Vagina (tissue), 2 donors: ENCODE measurements around the gene PIEZO2. TPM values are rescaled to one million over a fixed set of nuclear protein-coding genes. Genes with fewer than 3 reads are reported as not detected.

Experiments used
- DNase-seq, 2 donors: peaks; one replicate each; pipeline ENCODE4 v3.0.0-alpha.2; 2017; ENCODE audit errors: extremely low spot score in 2 of 2
- H3K27ac ChIP-seq: fragments of 200-600 bp; sonication (generic); one replicate; pipeline ENCODE4 v1.5.1; 2019
- H3K27me3 ChIP-seq: fragments of 200-600 bp; sonication (generic); one replicate; pipeline ENCODE4 v1.5.1; 2019
- H3K36me3 ChIP-seq, 2 donors: fragments of 200-600 bp; sonication (generic); one replicate each; pipeline ENCODE4 v1.5.1; 2017 to 2019
- H3K4me1 ChIP-seq: fragments of 200-600 bp; sonication (generic); one replicate; pipeline ENCODE4 v1.5.1; 2019
- H3K4me3 ChIP-seq, 2 donors: fragments of 200-600 bp; sonication (generic); 1 replicate in 1 of 2; 2 replicates in 1 of 2; pipeline ENCODE4 v1.5.1; 2016 to 2019
- H3K9me3 ChIP-seq: fragments of 200-600 bp; sonication (generic); one replicate; pipeline ENCODE4 v1.5.1; 2019
- POLR2A ChIP-seq, 2 donors: fragments of 450-650 bp; IDR thresholded peaks; one replicate each; pipeline ENCODE4 v1.6.1; 2017; ENCODE audit warnings: antibody characterized with exemption in 2 of 2, mild to moderate bottlenecking in 2 of 2, moderate library complexity in 2 of 2
- POLR2AphosphoS5 ChIP-seq, 2 donors: sonication (generic); formaldehyde crosslinking; IDR thresholded peaks; one replicate each; pipeline ENCODE4 v1.9.0; 2017; ENCODE audit warnings: antibody characterized with exemption in 2 of 2, mild to moderate bottlenecking in 2 of 2, low read depth in 1 of 2; ENCODE audit not compliant: insufficient read depth in 1 of 2
- intact Hi-C: fragments of 100-400 bp; cut with DNase I; formaldehyde crosslinking; loops from one replicate; pipeline ENCODE4 v1.15.1; 2023
- total RNA-seq: library from RNA; depleted of rRNA; stranded (reverse); fragments of >200 nt; gene quantifications from one replicate; pipeline ENCODE4 v1.2.3, GENCODE V29; 2016
- TF ChIP-seq, protein P1 (sequence below), 3 experiments: fragments of 450-650 bp in 2 of 3; fragments of 200-600 bp in 1 of 3; sonication (generic) in 1 of 3; IDR thresholded peaks; one replicate each; pipeline ENCODE4 v1.5.1; 2017 to 2019; ENCODE audit warnings: antibody characterized with exemption in 3 of 3, mild to moderate bottlenecking in 2 of 3, moderate library complexity in 2 of 3

Gene PIEZO2
- total RNA-seq, 1 donor from 2014 or later, result 5.9 TPM

DNA sequence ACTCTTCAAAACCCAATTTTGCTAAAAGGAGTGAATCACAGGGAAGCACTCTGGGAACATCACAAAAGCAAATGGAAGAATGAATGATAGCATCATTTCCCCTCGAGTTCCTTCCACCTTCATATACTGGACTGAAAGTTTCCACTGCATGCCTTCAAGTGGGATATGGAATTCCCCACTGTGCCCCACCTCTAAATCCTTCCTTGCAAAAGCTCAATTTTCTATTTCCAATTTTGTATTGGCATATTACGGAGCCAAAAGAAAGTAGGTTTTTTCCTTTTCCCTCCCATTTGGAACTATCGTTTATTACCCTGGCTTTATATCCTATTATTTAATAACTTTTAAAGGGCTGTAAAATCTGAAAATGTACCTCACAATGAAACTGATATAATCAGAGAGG lies 149.3 kb downstream of the PIEZO2 start:
- Histone ChIP-seq H3K4me3 (no peak overlapping the region), H3K27me3 (no peaks in the 10 kb centered on the region), H3K27ac (no peak overlapping the region), H3K4me1 (no peaks in the 10 kb centered on the region), H3K9me3 (no peaks in the 10 kb centered on the region), H3K36me3 (no peaks in the 10 kb centered on the region)
- intact Hi-C loops, result no loop called here
- no peak for DNase-seq
- TF ChIP-seq, protein P1, sequence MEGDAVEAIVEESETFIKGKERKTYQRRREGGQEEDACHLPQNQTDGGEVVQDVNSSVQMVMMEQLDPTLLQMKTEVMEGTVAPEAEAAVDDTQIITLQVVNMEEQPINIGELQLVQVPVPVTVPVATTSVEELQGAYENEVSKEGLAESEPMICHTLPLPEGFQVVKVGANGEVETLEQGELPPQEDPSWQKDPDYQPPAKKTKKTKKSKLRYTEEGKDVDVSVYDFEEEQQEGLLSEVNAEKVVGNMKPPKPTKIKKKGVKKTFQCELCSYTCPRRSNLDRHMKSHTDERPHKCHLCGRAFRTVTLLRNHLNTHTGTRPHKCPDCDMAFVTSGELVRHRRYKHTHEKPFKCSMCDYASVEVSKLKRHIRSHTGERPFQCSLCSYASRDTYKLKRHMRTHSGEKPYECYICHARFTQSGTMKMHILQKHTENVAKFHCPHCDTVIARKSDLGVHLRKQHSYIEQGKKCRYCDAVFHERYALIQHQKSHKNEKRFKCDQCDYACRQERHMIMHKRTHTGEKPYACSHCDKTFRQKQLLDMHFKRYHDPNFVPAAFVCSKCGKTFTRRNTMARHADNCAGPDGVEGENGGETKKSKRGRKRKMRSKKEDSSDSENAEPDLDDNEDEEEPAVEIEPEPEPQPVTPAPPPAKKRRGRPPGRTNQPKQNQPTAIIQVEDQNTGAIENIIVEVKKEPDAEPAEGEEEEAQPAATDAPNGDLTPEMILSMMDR (IDR thresholded peaks at IDR 0.05), result no peak
- no peak for TF ChIP-seq POLR2AphosphoS5 (IDR thresholded peaks at IDR 0.05; ENCODE audit: insufficient read depth in 1 of 2, low read depth in 1 of 2)
- TF ChIP-seq POLR2A (IDR thresholded peaks at IDR 0.05), result no peak

DNA sequence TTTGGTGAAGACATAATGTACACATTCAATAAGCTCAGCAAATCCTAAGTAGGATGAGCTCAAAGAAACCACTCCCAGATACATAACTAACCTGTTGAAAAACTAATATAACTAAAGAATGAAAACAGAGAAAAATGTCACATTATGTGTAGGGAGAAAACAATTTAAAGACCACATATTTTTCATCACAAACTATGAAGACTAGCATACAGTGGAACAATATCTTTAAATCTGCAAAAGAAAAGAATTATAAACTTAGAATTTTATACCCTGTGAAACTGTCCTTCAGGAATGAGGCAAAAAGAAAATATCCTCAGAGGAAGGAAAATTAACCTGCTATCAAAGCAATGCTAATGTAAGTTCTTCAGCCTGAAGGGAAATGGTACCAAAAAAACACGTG lies 151.5 kb downstream of the PIEZO2 start:
- DNase-seq, result no peak
- H3K4me1 ChIP-seq, result no peaks in the 10 kb centered on the region
- no peak overlapping the region for H3K27ac ChIP-seq
- no peaks in the 10 kb centered on the region for H3K9me3 ChIP-seq
- TF ChIP-seq POLR2AphosphoS5 (IDR thresholded peaks at IDR 0.05; ENCODE audit: insufficient read depth in 1 of 2, low read depth in 1 of 2), result no peak
- no peak for TF ChIP-seq POLR2A (IDR thresholded peaks at IDR 0.05)
- TF ChIP-seq, protein P1 (IDR thresholded peaks at IDR 0.05), result no peak
- H3K36me3 ChIP-seq, result no peaks in the 10 kb centered on the region
- intact Hi-C loops, result no loop called here
- no peak overlapping the region for H3K4me3 ChIP-seq
- no peaks in the 10 kb centered on the region for H3K27me3 ChIP-seq

DNA sequence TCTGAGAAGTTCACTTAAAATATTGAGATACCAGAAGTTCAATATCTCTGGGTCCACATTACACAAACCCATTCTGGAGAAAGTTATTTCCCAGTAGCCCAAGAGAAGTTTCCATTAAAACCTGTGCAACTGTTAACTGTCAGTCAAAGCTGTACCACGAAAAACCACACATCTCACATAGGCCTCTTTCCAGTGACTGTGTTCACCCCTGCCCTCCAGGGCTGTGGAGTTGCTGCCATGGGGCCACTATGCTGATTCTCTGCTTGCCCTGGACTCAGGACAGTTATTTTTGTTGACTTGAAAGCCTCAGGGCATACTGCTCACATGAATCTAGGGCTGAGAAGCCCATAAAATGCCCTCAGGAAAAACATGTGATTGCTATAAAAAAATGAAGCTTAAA lies 153.8 kb downstream of the PIEZO2 start:
- Histone ChIP-seq H3K9me3 (no peaks in the 10 kb centered on the region), H3K4me3 (no peak overlapping the region), H3K36me3 (no peaks in the 10 kb centered on the region), H3K4me1 (no peaks in the 10 kb centered on the region), H3K27me3 (no peaks in the 10 kb centered on the region), H3K27ac (no peak overlapping the region)
- TF ChIP-seq POLR2AphosphoS5 (IDR thresholded peaks at IDR 0.05; ENCODE audit: insufficient read depth in 1 of 2, low read depth in 1 of 2), result no peak
- TF ChIP-seq, protein P1 (IDR thresholded peaks at IDR 0.05), result no peak
- TF ChIP-seq POLR2A (IDR thresholded peaks at IDR 0.05), result no peak
- DNase-seq, result no peak
- intact Hi-C loops, result no loop called here

DNA sequence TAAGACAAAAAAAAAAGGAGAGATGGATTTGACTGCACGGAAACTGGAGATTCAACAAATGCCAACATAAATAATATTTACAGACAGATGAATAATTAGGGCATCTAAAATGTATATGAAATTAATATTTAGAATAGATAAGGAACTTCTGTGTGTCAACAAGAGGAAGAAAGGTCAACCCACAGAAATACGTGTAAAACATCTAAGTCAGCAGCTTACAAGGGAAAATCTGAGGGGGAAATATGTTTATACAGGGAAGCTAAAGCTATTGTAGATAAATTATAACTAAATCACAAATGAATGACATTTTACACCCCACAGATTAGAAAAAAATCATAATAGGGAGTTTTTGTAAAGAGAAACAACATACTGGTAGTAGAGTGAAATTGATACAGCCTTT lies 159.9 kb downstream of the PIEZO2 start:
- Histone ChIP-seq H3K27me3 (no peaks in the 10 kb centered on the region), H3K36me3 (no peaks in the 10 kb centered on the region), H3K4me1 (no peaks in the 10 kb centered on the region), H3K9me3 (no peaks in the 10 kb centered on the region), H3K27ac (no peak overlapping the region), H3K4me3 (no peak overlapping the region)
- TF ChIP-seq POLR2A (IDR thresholded peaks at IDR 0.05), result no peak
- TF ChIP-seq, protein P1 (IDR thresholded peaks at IDR 0.05), result no peak
- no peak for TF ChIP-seq POLR2AphosphoS5 (IDR thresholded peaks at IDR 0.05; ENCODE audit: insufficient read depth in 1 of 2, low read depth in 1 of 2)
- intact Hi-C loops, result no loop called here
- no peak for DNase-seq

DNA sequence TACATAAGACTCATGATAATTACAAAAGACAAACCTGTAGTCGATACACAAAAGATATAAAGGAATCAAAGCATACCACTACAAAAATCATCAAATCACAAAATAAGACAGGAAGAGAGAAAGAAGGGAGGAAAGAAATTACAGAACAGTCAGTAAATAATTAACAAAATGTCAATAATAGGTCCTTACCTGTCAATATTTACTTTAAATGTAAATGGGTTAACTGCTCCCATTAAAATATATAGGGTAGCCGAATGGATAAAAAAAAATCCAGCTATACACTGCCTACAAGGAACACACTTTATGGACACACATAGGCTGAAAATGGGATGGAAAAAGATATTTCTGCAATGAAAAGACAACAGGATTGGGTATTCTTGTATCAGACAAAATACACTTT lies 163.7 kb downstream of the PIEZO2 start:
- no peaks in the 10 kb centered on the region for H3K9me3 ChIP-seq
- no peak overlapping the region for H3K27ac ChIP-seq
- DNase-seq, result no peak
- intact Hi-C loops, result no loop called here
- no peaks in the 10 kb centered on the region for H3K27me3 ChIP-seq
- TF ChIP-seq, protein P1 (IDR thresholded peaks at IDR 0.05), result no peak
- TF ChIP-seq POLR2AphosphoS5 (IDR thresholded peaks at IDR 0.05; ENCODE audit: insufficient read depth in 1 of 2, low read depth in 1 of 2), result no peak
- no peak for TF ChIP-seq POLR2A (IDR thresholded peaks at IDR 0.05)
- H3K36me3 ChIP-seq, result no peaks in the 10 kb centered on the region
- no peaks in the 10 kb centered on the region for H3K4me1 ChIP-seq
- no peak overlapping the region for H3K4me3 ChIP-seq
